ENCODE results near the gene TRIM66.

TRIM66 gene

GRCh38 chr11:8706673-8707432 is 24.4 kb upstream of the TRIM66 start:
- no peak for DNase-seq
- Mint-ChIP-seq H3K4me3 (no peak overlapping the region), H3K4me1 (peaks cover 11% of the 10 kb centered on the region), H3K36me3 (ENCODE audit: low read depth) (peaks cover 43% of the 10 kb centered on the region), H3K27me3 (ENCODE audit: low read depth, poor library complexity) (no peaks in the 10 kb centered on the region), H3K27ac (no peak overlapping the region), H3K9me3 (no peaks in the 10 kb centered on the region)
- TF ChIP-seq, protein P1, sequence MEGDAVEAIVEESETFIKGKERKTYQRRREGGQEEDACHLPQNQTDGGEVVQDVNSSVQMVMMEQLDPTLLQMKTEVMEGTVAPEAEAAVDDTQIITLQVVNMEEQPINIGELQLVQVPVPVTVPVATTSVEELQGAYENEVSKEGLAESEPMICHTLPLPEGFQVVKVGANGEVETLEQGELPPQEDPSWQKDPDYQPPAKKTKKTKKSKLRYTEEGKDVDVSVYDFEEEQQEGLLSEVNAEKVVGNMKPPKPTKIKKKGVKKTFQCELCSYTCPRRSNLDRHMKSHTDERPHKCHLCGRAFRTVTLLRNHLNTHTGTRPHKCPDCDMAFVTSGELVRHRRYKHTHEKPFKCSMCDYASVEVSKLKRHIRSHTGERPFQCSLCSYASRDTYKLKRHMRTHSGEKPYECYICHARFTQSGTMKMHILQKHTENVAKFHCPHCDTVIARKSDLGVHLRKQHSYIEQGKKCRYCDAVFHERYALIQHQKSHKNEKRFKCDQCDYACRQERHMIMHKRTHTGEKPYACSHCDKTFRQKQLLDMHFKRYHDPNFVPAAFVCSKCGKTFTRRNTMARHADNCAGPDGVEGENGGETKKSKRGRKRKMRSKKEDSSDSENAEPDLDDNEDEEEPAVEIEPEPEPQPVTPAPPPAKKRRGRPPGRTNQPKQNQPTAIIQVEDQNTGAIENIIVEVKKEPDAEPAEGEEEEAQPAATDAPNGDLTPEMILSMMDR (IDR thresholded peaks at IDR 0.05) = no peak

- peak overlapping the region; percentile 4 for H3K27ac Mint-ChIP-seq
- no peaks in the 10 kb centered on the region for H3K9me3 Mint-ChIP-seq
- H3K36me3 Mint-ChIP-seq (ENCODE audit: low read depth) = peaks cover 42% of the 10 kb centered on the region
- TF ChIP-seq, protein P1 (IDR thresholded peaks at IDR 0.05) = no peak
- no peak for DNase-seq
- H3K27me3 Mint-ChIP-seq (ENCODE audit: low read depth, poor library complexity) = no peaks in the 10 kb centered on the region
- no peak overlapping the region for H3K4me3 Mint-ChIP-seq
- H3K4me1 Mint-ChIP-seq = peaks cover 22% of the 10 kb centered on the region
These were observed 22.7 kb upstream of the TRIM66 start for GRCh38 chr11:8705146-8705545.

- Mint-ChIP-seq H3K36me3 (ENCODE audit: low read depth) (peaks cover 42% of the 10 kb centered on the region), H3K4me1 (peaks cover 28% of the 10 kb centered on the region), H3K4me3 (no peak overlapping the region), H3K27ac (no peak overlapping the region), H3K27me3 (ENCODE audit: low read depth, poor library complexity) (no peaks in the 10 kb centered on the region), H3K9me3 (no peaks in the 10 kb centered on the region)
- no peak for DNase-seq
- TF ChIP-seq, protein P1 (IDR thresholded peaks at IDR 0.05) = no peak
These were observed 21.7 kb upstream of the TRIM66 start for GRCh38 chr11:8704136-8704535.

DNA sequence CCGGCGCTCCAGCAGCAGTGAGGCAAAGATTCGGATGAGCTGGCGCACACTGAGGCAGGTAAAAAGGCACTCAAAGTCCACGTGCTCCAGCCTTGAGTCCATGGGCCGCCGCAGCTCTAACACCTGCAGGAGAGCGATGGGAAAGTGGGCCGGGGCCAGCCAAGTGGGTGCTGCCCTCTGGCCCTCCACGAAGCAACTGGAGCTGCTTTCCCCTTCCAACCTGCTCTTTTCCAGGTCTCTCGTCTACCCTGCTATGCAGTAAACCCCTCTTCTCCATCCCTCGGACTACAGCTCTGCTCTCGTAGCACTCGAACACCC is 20.1 kb upstream of the TRIM66 start:
- TF ChIP-seq, protein P1 (IDR thresholded peaks at IDR 0.05) = no peak
- H3K4me3 Mint-ChIP-seq = no peak overlapping the region
- peaks cover 31% of the 10 kb centered on the region for H3K4me1 Mint-ChIP-seq

DNA sequence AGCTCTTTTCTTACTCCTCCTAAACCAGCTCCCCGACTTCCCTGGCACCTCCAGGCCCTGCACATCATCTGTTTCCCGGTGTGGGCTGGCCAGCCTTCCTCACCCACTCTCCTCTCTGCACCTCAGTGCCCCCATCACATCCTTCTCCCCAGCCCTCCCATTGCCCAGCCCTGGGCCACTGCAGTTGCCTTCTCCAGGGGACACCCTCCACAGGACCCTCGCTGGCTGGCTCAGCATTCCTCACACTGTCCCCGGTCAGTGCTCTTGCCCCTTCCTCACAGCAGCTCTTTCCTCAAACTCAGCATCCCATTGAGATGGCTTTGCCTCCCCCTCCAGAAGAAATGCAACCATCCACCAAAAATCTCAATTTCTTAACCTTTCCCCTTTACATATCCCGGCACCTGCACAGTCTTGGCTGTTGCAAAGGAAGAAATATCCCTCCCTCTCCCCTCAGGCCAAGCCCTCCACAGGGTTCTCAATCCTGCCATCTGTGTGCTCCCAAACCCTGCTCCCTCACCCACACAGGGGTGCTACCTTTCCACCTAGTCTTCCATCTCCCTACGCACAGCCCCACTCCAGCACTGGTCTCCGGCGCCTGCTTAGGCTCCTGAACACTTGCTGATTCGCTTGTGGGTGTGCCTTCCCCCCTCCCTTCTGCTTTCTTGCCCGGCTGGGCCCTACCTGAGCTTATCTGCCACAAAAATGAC is 19.6 kb upstream of the TRIM66 start:
- H3K4me3 Mint-ChIP-seq = no peak overlapping the region
- H3K4me1 Mint-ChIP-seq = peaks cover 31% of the 10 kb centered on the region
- TF ChIP-seq, protein P1 (IDR thresholded peaks at IDR 0.05) = no peak
- DNase-seq = no peak
- H3K36me3 Mint-ChIP-seq (ENCODE audit: low read depth) = peaks cover 46% of the 10 kb centered on the region
- H3K9me3 Mint-ChIP-seq = no peaks in the 10 kb centered on the region
- H3K27ac Mint-ChIP-seq = peak overlapping the region; percentile 76
- H3K27me3 Mint-ChIP-seq (ENCODE audit: low read depth, poor library complexity) = no peaks in the 10 kb centered on the region

More for the DNA sequence above, 20.1 kb upstream of the TRIM66 start:
- Mint-ChIP-seq H3K27ac (no peak overlapping the region), H3K27me3 (ENCODE audit: low read depth, poor library complexity) (no peaks in the 10 kb centered on the region), H3K36me3 (ENCODE audit: low read depth) (peaks cover 41% of the 10 kb centered on the region), H3K9me3 (no peaks in the 10 kb centered on the region)
- no peak for DNase-seq

Data from nephron progenitor cell (in vitro differentiated cells).